BJ (cell line): ENCODE measurements around the gene DISP3. TPM values are rescaled to one million over a fixed set of nuclear protein-coding genes. Genes with fewer than 3 reads are reported as not detected.

ENCODE experiments used
- CTCF ChIA-PET: fragments of 350-600 bp; formaldehyde crosslinking; extraction: SDS; loops from one replicate; lab custom pipeline; 2021; ENCODE audit warnings: antibody characterized with exemption, inconsistent platforms; lab: Yijun Ruan, JAX
- POLR2A ChIA-PET: fragments of 300-600 bp; sonication (Branson Sonifier 250); formaldehyde crosslinking; extraction: SDS; loops from one replicate; lab custom pipeline; 2021; ENCODE audit warnings: antibody characterized with exemption; lab: Charles Lee
- DNase-seq: peaks from one replicate; pipeline ENCODE4 v3.0.0-alpha.2; 2011; ENCODE audit warnings: low read depth
- H3K27me3 ChIP-seq: 2 replicates; pipeline ENCODE4 v1.6.0; 2011; ENCODE audit warnings: low read length; ENCODE audit not compliant: control insufficient read depth, insufficient read depth
- H3K36me3 ChIP-seq: 2 replicates; pipeline ENCODE4 v1.5.1; 2011; ENCODE audit warnings: low read length; ENCODE audit not compliant: control insufficient read depth, insufficient read depth
- H3K4me3 ChIP-seq: 2 replicates; pipeline ENCODE4 v1.5.1; 2011; ENCODE audit warnings: low read depth, mild to moderate bottlenecking, control low read depth, low read length
- CTCF ChIP-seq: IDR thresholded peaks from 2 replicates; pipeline ENCODE4 v1.5.1; 2011; ENCODE audit warnings: low read depth, mild to moderate bottlenecking, control low read depth, inconsistent platforms, low read length, moderate library complexity; ENCODE audit not compliant: insufficient read depth
- polyA plus RNA-seq: library from polyadenylated mRNA; depleted of rRNA; stranded (reverse); fragments of >200 nt; gene quantifications from 2 replicates; pipeline ENCODE4 v1.2.3, GENCODE V29; 2011

The DISP3 gene
- polyA plus RNA-seq, 1 experiment: 0.02 TPM

GRCh38 chr1:11570821-11571380 is 91.9 kb downstream of the DISP3 start:
- DNase-seq: no peak
- H3K4me3 ChIP-seq: no peak overlapping the region
- ChIA-PET POLR2A (no interaction called here), CTCF (no interaction called here)
- peaks cover 2% of the 10 kb centered on the region for H3K27me3 ChIP-seq
- no peaks in the 10 kb centered on the region for H3K36me3 ChIP-seq
- TF ChIP-seq CTCF: no peak

GRCh38 chr1:11571906-11572616 is 93.1 kb downstream of the DISP3 start:
- TF ChIP-seq CTCF: no peak
- CTCF ChIA-PET: interaction anchor here (1.2 kb wide), 1 partner anchor 16 kb away, joined by 5 read pairs; no protein-coding TSS in a partner anchor
- H3K27me3 ChIP-seq: peaks cover 2% of the 10 kb centered on the region

GRCh38 chr1:11573116-11573692 is 94.2 kb downstream of the DISP3 start:
- Histone ChIP-seq H3K4me3 (no peak overlapping the region), H3K36me3 (no peaks in the 10 kb centered on the region), H3K27me3 (peaks cover 4% of the 10 kb centered on the region)
- TF ChIP-seq CTCF: no peak
- ChIA-PET CTCF (no interaction called here), POLR2A (no interaction called here)
- no peak for DNase-seq

More at GRCh38 chr1:11571906-11572616, 93.1 kb downstream of the DISP3 start:
- Histone ChIP-seq H3K36me3 (no peaks in the 10 kb centered on the region), H3K4me3 (no peak overlapping the region)
- POLR2A ChIA-PET: no interaction called here
- DNase-seq: no peak

- no peak for TF ChIP-seq CTCF
- Histone ChIP-seq H3K4me3 (no peak overlapping the region), H3K27me3 (peaks cover 5% of the 10 kb centered on the region), H3K36me3 (no peaks in the 10 kb centered on the region)
- no peak for DNase-seq
- ChIA-PET POLR2A (no interaction called here), CTCF (interaction anchor here (1.6 kb wide), 1 partner anchor 10 kb away, joined by 3 read pairs; no protein-coding TSS in a partner anchor)
Measured at GRCh38 chr1:11575553-11575952, 96.6 kb downstream of the DISP3 start.
